GM12878 (cell line): ENCODE results near the gene SYPL2. TPM values are rescaled to one million over a fixed set of nuclear protein-coding genes. Genes with fewer than 3 reads are reported as not detected.

Experiments
- ATAC-seq: fragments of 200-7000 bp; cut with Tn5 transposase; 3 replicates; pipeline ENCODE4 v1.9.1; 2020; ENCODE audit warnings: mild to moderate bottlenecking, moderate library complexity
- BruUV-seq: library from RNA; stranded (reverse); fragments of 400-500 nt; replicated peaks from 2 replicates; lab custom pipeline; 2021; lab: Mats Ljungman, UMichigan
- CTCF ChIA-PET: fragments of 300-600 bp; sonication (Branson Sonifier 250); formaldehyde crosslinking; extraction: SDS; loops from one replicate; lab custom pipeline; 2021; ENCODE audit warnings: inconsistent platforms; lab: Yijun Ruan, JAX
- POLR2A ChIA-PET: fragments of 350-600 bp; formaldehyde crosslinking; extraction: SDS; loops from one replicate; lab custom pipeline; 2021; ENCODE audit warnings: inconsistent platforms; lab: Charles Lee
- RAD21 ChIA-PET: fragments of 300-600 bp; sonication (Branson Sonifier 250); formaldehyde crosslinking; loops from one replicate; lab custom pipeline; 2023; ENCODE audit warnings: antibody characterized with exemption; ENCODE audit not compliant: unreplicated experiment; lab: Charles Lee
- SMC1A ChIA-PET: fragments of 300-600 bp; sonication (Branson Sonifier 250); formaldehyde crosslinking; loops from one replicate; lab custom pipeline; 2023; ENCODE audit not compliant: unreplicated experiment, uncharacterized antibody; lab: Charles Lee
- DNase-seq: peaks from one replicate; pipeline ENCODE4 v3.0.0-alpha.2; 2011; ENCODE audit warnings: low read depth, low spot score
- FAIRE-seq: peaks from 3 replicates; lab custom pipeline; 2011; peaks lifted over from hg19 to GRCh38; lab: Jason Lieb, UNC
- H2AFZ ChIP-seq: 2 replicates; pipeline ENCODE4 v1.6.0; 2011; ENCODE audit warnings: low read depth, low read length, control low read depth; ENCODE audit not compliant: control insufficient read depth
- H3K27ac ChIP-seq: 2 replicates; pipeline ENCODE4 v1.5.1; 2011; ENCODE audit warnings: control low read depth; ENCODE audit not compliant: control insufficient read depth, insufficient read depth
- H3K27me3 ChIP-seq, 2 experiments: replicated peaks in 1 of 2; 2 replicates each; pipeline versions ENCODE4 v1.6.0 to v1.6.1; 2011; ENCODE audit warnings: low read length in 1 of 2; ENCODE audit not compliant: control insufficient read depth in 2 of 2, insufficient read depth in 2 of 2
- H3K36me3 ChIP-seq, 2 experiments: 2 replicates each; pipeline ENCODE4 v1.5.1; 2011; ENCODE audit warnings: low read length in 1 of 2; ENCODE audit not compliant: control insufficient read depth in 2 of 2, insufficient read depth in 2 of 2
- H3K4me1 ChIP-seq: 2 replicates; pipeline ENCODE4 v1.6.1; 2011; ENCODE audit warnings: mild to moderate bottlenecking, low read length, moderate library complexity, mixed read lengths; ENCODE audit not compliant: control insufficient read depth, insufficient read depth
- H3K4me2 ChIP-seq: 2 replicates; pipeline ENCODE4 v1.6.0; 2011; ENCODE audit warnings: control low read depth; ENCODE audit not compliant: control insufficient read depth, insufficient read depth
- H3K4me3 ChIP-seq: fragments of 200-600 bp; sonication (generic); 2 replicates; pipeline ENCODE4 v1.5.1; 2016
- H3K79me2 ChIP-seq: 2 replicates; pipeline ENCODE4 v1.6.0; 2011; ENCODE audit warnings: low read length; ENCODE audit not compliant: control insufficient read depth, insufficient read depth
- H3K9ac ChIP-seq: 2 replicates; pipeline ENCODE4 v1.8.0; 2011; ENCODE audit warnings: low read length, control low read depth, mixed read lengths; ENCODE audit not compliant: control insufficient read depth, insufficient read depth
- H3K9me3 ChIP-seq: replicated peaks from 3 replicates; pipeline ENCODE4 v1.5.1; 2011; ENCODE audit warnings: mild to moderate bottlenecking, low read length; ENCODE audit not compliant: control insufficient read depth, insufficient read depth
- H4K20me1 ChIP-seq: 2 replicates; pipeline ENCODE4 v1.6.0; 2011; ENCODE audit not compliant: control insufficient read depth, insufficient read depth
- IRF3 ChIP-seq: fragments of 450-650 bp; IDR thresholded peaks from 2 replicates; pipeline ENCODE4 v1.6.1; 2014; ENCODE audit warnings: mild to moderate bottlenecking
- ZNF592 ChIP-seq: fragments of 450-650 bp; IDR thresholded peaks from 2 replicates; pipeline ENCODE4 v1.6.1; 2017; ENCODE audit warnings: mild to moderate bottlenecking, moderate library complexity
- WGBS: methylation state at CpG from one replicate; pipeline ENCODE4 v1.1.6; 2016; ENCODE audit warnings: low lambda C conversion rate; ENCODE audit not compliant: insufficient replicate concordance, insufficient coverage; ENCODE audit errors: missing lambda C conversion rate; 5-methylcytosine and 5-hydroxymethylcytosine counted together
- in situ Hi-C: fragments of 300-500 bp; cut with MboI; formaldehyde crosslinking; loops from 9 replicates; pipeline ENCODE4 v1.14.3; 2018; ENCODE audit warnings: mixed read lengths
- intact Hi-C: fragments of 100-400 bp; cut with micrococcal nuclease; formaldehyde crosslinking; loops from one replicate; pipeline ENCODE4 v1.14.2; 2022; ENCODE audit not compliant: unreplicated experiment
- polyA plus RNA-seq, 11 experiments: library from polyadenylated mRNA; depleted of rRNA in 4 of 11; unstranded in 6 of 11; stranded (reverse) in 5 of 11; fragments of >200 nt; fragmentation: Nextera tagmentation in 4 of 11; fragmentation: Illumina TruSeq in 1 of 11; extraction: Ambion mirVana in 4 of 11; extraction: Trizol in 1 of 11; gene quantifications; 1 replicate in 1 of 11; 2 replicates in 10 of 11; pipeline versions ENCODE4 v1.2.1 to v1.2.3, GENCODE V29; 2011 to 2016; ENCODE audit warnings: inconsistent platforms in 2 of 11, missing spikeins in 2 of 11, low read depth in 1 of 11
- total RNA-seq, 4 experiments: library from RNA; depleted of rRNA in 3 of 4; stranded (reverse); fragments of >200 nt in 3 of 4; fragmentation: Illumina TruSeq in 1 of 4; extraction: Trizol in 1 of 4; gene quantifications; 2 replicates each; pipeline versions ENCODE4 v1.2.1 to v1.2.3, GENCODE V29; 2013 to 2021

Gene SYPL2
- total and polyA plus RNA-seq, 10 of the 15 experiments (the other 5 are each of a cell fraction or from before 2014, with no cell fraction given) = 0.04 to 0.11 (median 0.06) TPM; not detected in 3

GRCh38 chr1:109443476-109443875 lies 22.9 kb upstream of the SYPL2 start:
- no peaks in the 10 kb centered on the region for H3K27me3 ChIP-seq
- in situ Hi-C loops = no loop called here
- H4K20me1 ChIP-seq = no peaks in the 10 kb centered on the region
- H3K9me3 ChIP-seq = no peaks in the 10 kb centered on the region
- ChIA-PET POLR2A (no interaction called here), RAD21 (no interaction called here), SMC1A (no interaction called here), CTCF (no interaction called here)
- no peak overlapping the region for H3K9ac ChIP-seq
- no peak overlapping the region for H3K4me3 ChIP-seq
- WGBS = 43% methylated on average over 2 of the region's 2 CpGs
- H3K4me2 ChIP-seq = no peak overlapping the region
- no peaks in the 10 kb centered on the region for H3K79me2 ChIP-seq
- no peaks in the 10 kb centered on the region for H3K4me1 ChIP-seq
- H2AFZ ChIP-seq = no peak overlapping the region
- no peaks in the 10 kb centered on the region for H3K36me3 ChIP-seq
- no TSS peak for BruUV-seq
- DNase-seq (no peak), ATAC-seq (no peak), FAIRE-seq (no peak)
- intact Hi-C loops = no loop called here
- no peak for TF ChIP-seq ZNF592
- TF ChIP-seq IRF3 = no peak
- no peak overlapping the region for H3K27ac ChIP-seq
